Liver (tissue), 9 donors: ENCODE data around the gene PITPNC1. TPM values are rescaled to one million over a fixed set of nuclear protein-coding genes. Genes with fewer than 3 reads are reported as not detected.

Experiments
- DNase-seq: peaks from one replicate; pipeline ENCODE4 v3.0.0-alpha.2; 2017; ENCODE audit warnings: low spot score
- H3K27ac ChIP-seq, 2 donors: one replicate each; pipeline ENCODE4 v1.7.0; 2013; ENCODE audit warnings: inconsistent platforms in 2 of 2, low read length in 2 of 2, control low read depth in 1 of 2, low read depth in 1 of 2, mild to moderate bottlenecking in 1 of 2
- H3K27me3 ChIP-seq, 4 donors: one replicate each; pipeline versions ENCODE4 v1.6.1 to v1.7.0; 2013; ENCODE audit warnings: low read length in 3 of 4, inconsistent platforms in 1 of 4, mild to moderate bottlenecking in 1 of 4, moderate library complexity in 1 of 4; ENCODE audit not compliant: control insufficient read depth in 4 of 4, insufficient read depth in 4 of 4
- H3K36me3 ChIP-seq, 4 donors: one replicate each; pipeline versions ENCODE4 v1.6.1 to v1.7.0; 2013; ENCODE audit warnings: low read length in 3 of 4, mild to moderate bottlenecking in 3 of 4, low read depth in 1 of 4, moderate library complexity in 1 of 4; ENCODE audit not compliant: control insufficient read depth in 4 of 4, insufficient read depth in 3 of 4
- H3K4me1 ChIP-seq, 4 donors: one replicate each; pipeline versions ENCODE4 v1.6.1 to v1.7.0; 2013; ENCODE audit warnings: low read length in 3 of 4, mild to moderate bottlenecking in 3 of 4, moderate library complexity in 1 of 4; ENCODE audit not compliant: control insufficient read depth in 4 of 4, insufficient read depth in 4 of 4
- H3K4me3 ChIP-seq, 3 donors: one replicate each; pipeline versions ENCODE4 v1.6.1 to v1.7.0; 2013; ENCODE audit warnings: low read length in 3 of 3, control low read depth in 1 of 3, low read depth in 1 of 3, mild to moderate bottlenecking in 1 of 3
- H3K9ac ChIP-seq, 2 donors: one replicate each; pipeline ENCODE4 v1.7.0; 2013; ENCODE audit warnings: low read length in 2 of 2, mild to moderate bottlenecking in 2 of 2, moderate library complexity in 2 of 2, control low read depth in 1 of 2, low read depth in 1 of 2
- H3K9me3 ChIP-seq, 4 donors: one replicate each; pipeline versions ENCODE4 v1.6.1 to v1.7.0; 2013; ENCODE audit warnings: low read length in 3 of 4; ENCODE audit not compliant: control insufficient read depth in 4 of 4
- ATF3 ChIP-seq: IDR thresholded peaks from 2 replicates; pipeline ENCODE4 v1.6.1; 2016; ENCODE audit warnings: antibody characterized with exemption
- CTCF ChIP-seq: fragments of 150-350 bp; IDR thresholded peaks from 2 replicates; pipeline ENCODE4 v1.5.1; 2017; ENCODE audit warnings: improper control_type of control experiment, low read depth, low read length; ENCODE audit not compliant: missing input control
- EGR1 ChIP-seq, 2 donors: IDR thresholded peaks; 2 replicates each; pipeline ENCODE4 v1.6.1; 2016 to 2018; ENCODE audit warnings: antibody characterized with exemption in 2 of 2, low read depth in 2 of 2
- FOXA1 ChIP-seq: IDR thresholded peaks from 2 replicates; pipeline ENCODE4 v1.6.1; 2016; ENCODE audit warnings: antibody characterized with exemption
- FOXA2 ChIP-seq: IDR thresholded peaks from 2 replicates; pipeline ENCODE4 v1.6.1; 2016; ENCODE audit warnings: antibody characterized with exemption
- GABPA ChIP-seq, 2 donors: IDR thresholded peaks in 1 of 2; conservative IDR thresholded peaks in 1 of 2; 2 replicates each; pipeline ENCODE4 v1.6.1; 2016; ENCODE audit warnings: antibody characterized with exemption in 2 of 2, mild to moderate bottlenecking in 1 of 2, moderate library complexity in 1 of 2
- HNF4A ChIP-seq, 2 donors: conservative IDR thresholded peaks; 2 replicates each; pipeline ENCODE4 v1.6.1; 2016; ENCODE audit warnings: antibody characterized with exemption in 2 of 2, mild to moderate bottlenecking in 2 of 2
- HNF4G ChIP-seq: IDR thresholded peaks from 2 replicates; pipeline ENCODE4 v1.6.1; 2016; ENCODE audit warnings: antibody characterized with exemption
- JUND ChIP-seq, 2 donors: IDR thresholded peaks; 2 replicates each; pipeline ENCODE4 v1.6.1; 2016; ENCODE audit warnings: antibody characterized with exemption in 2 of 2
- MAX ChIP-seq: IDR thresholded peaks from 2 replicates; pipeline ENCODE4 v1.6.1; 2016; ENCODE audit warnings: antibody characterized with exemption
- NR2F2 ChIP-seq: IDR thresholded peaks from 2 replicates; pipeline ENCODE4 v1.6.1; 2016; ENCODE audit warnings: antibody characterized with exemption
- RAD21 ChIP-seq, 2 donors: IDR thresholded peaks; 2 replicates each; pipeline ENCODE4 v1.6.1; 2016; ENCODE audit warnings: antibody characterized with exemption in 2 of 2, mild to moderate bottlenecking in 2 of 2
- REST ChIP-seq: IDR thresholded peaks from 2 replicates; pipeline ENCODE4 v1.6.1; 2016; ENCODE audit warnings: antibody characterized with exemption, mild to moderate bottlenecking
- RXRA ChIP-seq, 2 donors: IDR thresholded peaks; 2 replicates each; pipeline ENCODE4 v1.6.1; 2017 to 2018; ENCODE audit warnings: antibody characterized with exemption in 2 of 2, mild to moderate bottlenecking in 1 of 2
- TAF1 ChIP-seq: conservative IDR thresholded peaks from 2 replicates; pipeline ENCODE4 v1.6.1; 2016; ENCODE audit warnings: antibody characterized with exemption, mild to moderate bottlenecking
- YY1 ChIP-seq: IDR thresholded peaks from 2 replicates; pipeline ENCODE4 v1.6.1; 2016; ENCODE audit warnings: antibody characterized with exemption, mild to moderate bottlenecking
- ZBTB33 ChIP-seq: IDR thresholded peaks from 2 replicates; pipeline ENCODE4 v1.6.1; 2016; ENCODE audit warnings: antibody characterized with exemption
- WGBS: extraction: QIAGEN DNeasy Blood & Tissue Kit; methylation state at CpG from one replicate; pipeline ENCODE4 v1.1.7; 2013; 5-methylcytosine and 5-hydroxymethylcytosine counted together
- polyA plus RNA-seq, 2 donors: library from polyadenylated mRNA; stranded (reverse) in 1 of 2; unstranded in 1 of 2; fragments of 200-250 nt in 1 of 2; fragments of >200 nt in 1 of 2; fragmentation: Nextera tagmentation in 1 of 2; extraction: Ambion mirVana in 1 of 2; gene quantifications; one replicate each; pipeline versions ENCODE4 v1.2.1 to v1.2.3, GENCODE V29; 2013 to 2015
- total RNA-seq, 2 donors: library from RNA; depleted of rRNA; stranded (reverse); fragments of >200 nt; gene quantifications; one replicate each; pipeline ENCODE4 v1.2.3, GENCODE V29; 2014
- donor health status: healthy.
- donor health status: healthy.
- donor health status: healthy.
- donor health status: healthy.
- donor health status: healthy.

Gene PITPNC1
- total and polyA plus RNA-seq, 4 donors: 2.3 to 10.2 (median 5.7) TPM

GRCh38 chr17:67520916-67521774 is 144.1 kb downstream of the PITPNC1 start:
- H3K4me1 ChIP-seq: no peaks in the 10 kb centered on the region
- H3K9me3 ChIP-seq: no peaks in the 10 kb centered on the region
- H3K4me3 ChIP-seq: no peak overlapping the region
- no peak for TF ChIP-seq MAX
- TF ChIP-seq JUND (IDR thresholded peaks at IDR 0.05): no peak
- TF ChIP-seq RXRA (IDR thresholded peaks at IDR 0.05): no peak
- TF ChIP-seq HNF4G: no peak
- no peak for TF ChIP-seq NR2F2
- no peak for TF ChIP-seq CTCF
- TF ChIP-seq GABPA (IDR thresholded peaks at IDR 0.05 in 1 of 2, conservative IDR thresholded peaks at IDR 0.05 in 1 of 2): no peak
- TF ChIP-seq TAF1: no peak
- TF ChIP-seq HNF4A (conservative IDR thresholded peaks at IDR 0.05): no peak
- no peak for TF ChIP-seq ATF3
- no peak overlapping the region for H3K9ac ChIP-seq
- H3K27ac ChIP-seq: no peak overlapping the region
- no peaks in the 10 kb centered on the region for H3K36me3 ChIP-seq
- 92% methylated on average over 10 of the region's 10 CpGs for WGBS
- H3K27me3 ChIP-seq: no peaks in the 10 kb centered on the region
- no peak for DNase-seq

- WGBS: 97% methylated on average over 9 of the region's 9 CpGs
- no peak overlapping the region for H3K27ac ChIP-seq
- TF ChIP-seq HNF4G (no peak), HNF4A (conservative IDR thresholded peaks at IDR 0.05) (no peak), EGR1 (IDR thresholded peaks at IDR 0.05; ENCODE audit: low read depth in 2 of 2) (no peak), GABPA (IDR thresholded peaks at IDR 0.05 in 1 of 2, conservative IDR thresholded peaks at IDR 0.05 in 1 of 2) (no peak), YY1 (no peak), MAX (no peak), FOXA2 (no peak), CTCF (no peak), RXRA (IDR thresholded peaks at IDR 0.05) (no peak), JUND (IDR thresholded peaks at IDR 0.05) (no peak), FOXA1 (no peak), ZBTB33 (no peak), RAD21 (IDR thresholded peaks at IDR 0.05) (no peak), NR2F2 (no peak), REST (no peak)
These were observed 144.6 kb downstream of the PITPNC1 start for GRCh38 chr17:67521775-67522069.

More at GRCh38 chr17:67521775-67522069, 144.6 kb downstream of the PITPNC1 start:
- no peaks in the 10 kb centered on the region for H3K36me3 ChIP-seq
- H3K4me3 ChIP-seq: no peak overlapping the region
- H3K9ac ChIP-seq: no peak overlapping the region
- H3K4me1 ChIP-seq: no peaks in the 10 kb centered on the region
- no peaks in the 10 kb centered on the region for H3K27me3 ChIP-seq
- DNase-seq: no peak
- H3K9me3 ChIP-seq: no peaks in the 10 kb centered on the region
